IMR-90 (cell line): ENCODE results near the gene URI1.

Experiments used
- BHLHE40 ChIP-seq: fragments of 150-350 bp; IDR thresholded peaks from 2 replicates; pipeline ENCODE4 v1.6.1; 2016; ENCODE audit warnings: mild to moderate bottlenecking, low read depth, low read length
- CHD1 ChIP-seq: IDR thresholded peaks from 2 replicates; pipeline ENCODE4 v1.6.1; 2012; ENCODE audit warnings: low read depth, low read length, improper control_type of control experiment
- CTCF ChIP-seq: conservative IDR thresholded peaks from 2 replicates; pipeline ENCODE4 v1.5.1; 2012; ENCODE audit warnings: mild to moderate bottlenecking, low read depth, low read length, improper control_type of control experiment
- MAFK ChIP-seq: IDR thresholded peaks from 2 replicates; pipeline ENCODE4 v1.6.1; 2012; ENCODE audit warnings: low read depth, low read length, improper control_type of control experiment
- MAZ ChIP-seq: IDR thresholded peaks from 2 replicates; pipeline ENCODE4 v1.6.1; 2012; ENCODE audit warnings: low read depth, mild to moderate bottlenecking, low read length, improper control_type of control experiment, moderate library complexity, borderline replicate concordance
- MXI1 ChIP-seq: IDR thresholded peaks from 2 replicates; pipeline ENCODE4 v1.6.1; 2012; ENCODE audit warnings: low read depth, mild to moderate bottlenecking, low read length, moderate library complexity, borderline replicate concordance
- NFE2L2 ChIP-seq: fragments of 150-350 bp; IDR thresholded peaks from 2 replicates; pipeline ENCODE4 v1.6.1; 2016; ENCODE audit warnings: low read depth, mild to moderate bottlenecking, low read length
- POLR2A ChIP-seq: IDR thresholded peaks from 2 replicates; pipeline ENCODE4 v1.6.1; 2012; ENCODE audit warnings: mild to moderate bottlenecking, low read depth, low read length
- RAD21 ChIP-seq: IDR thresholded peaks from 2 replicates; pipeline ENCODE4 v1.6.1; 2012; ENCODE audit warnings: low read length, improper control_type of control experiment
- RCOR1 ChIP-seq: IDR thresholded peaks from 2 replicates; pipeline ENCODE4 v1.6.1; 2012; ENCODE audit warnings: mild to moderate bottlenecking, low read length, improper control_type of control experiment; ENCODE audit not compliant: insufficient replicate concordance
- RFX5 ChIP-seq: IDR thresholded peaks from 2 replicates; pipeline ENCODE4 v1.8.0; 2012; ENCODE audit warnings: low read depth, mild to moderate bottlenecking, low read length, moderate library complexity
- SMC3 ChIP-seq: fragments of 150-350 bp; IDR thresholded peaks from 2 replicates; pipeline ENCODE4 v1.6.1; 2016; ENCODE audit warnings: low read depth, mild to moderate bottlenecking, antibody characterized with exemption, low read length, moderate library complexity
- USF2 ChIP-seq: fragments of 150-350 bp; IDR thresholded peaks from 2 replicates; pipeline ENCODE4 v1.6.1; 2017; ENCODE audit warnings: mild to moderate bottlenecking, antibody characterized with exemption, low read length, low read depth

DNA sequence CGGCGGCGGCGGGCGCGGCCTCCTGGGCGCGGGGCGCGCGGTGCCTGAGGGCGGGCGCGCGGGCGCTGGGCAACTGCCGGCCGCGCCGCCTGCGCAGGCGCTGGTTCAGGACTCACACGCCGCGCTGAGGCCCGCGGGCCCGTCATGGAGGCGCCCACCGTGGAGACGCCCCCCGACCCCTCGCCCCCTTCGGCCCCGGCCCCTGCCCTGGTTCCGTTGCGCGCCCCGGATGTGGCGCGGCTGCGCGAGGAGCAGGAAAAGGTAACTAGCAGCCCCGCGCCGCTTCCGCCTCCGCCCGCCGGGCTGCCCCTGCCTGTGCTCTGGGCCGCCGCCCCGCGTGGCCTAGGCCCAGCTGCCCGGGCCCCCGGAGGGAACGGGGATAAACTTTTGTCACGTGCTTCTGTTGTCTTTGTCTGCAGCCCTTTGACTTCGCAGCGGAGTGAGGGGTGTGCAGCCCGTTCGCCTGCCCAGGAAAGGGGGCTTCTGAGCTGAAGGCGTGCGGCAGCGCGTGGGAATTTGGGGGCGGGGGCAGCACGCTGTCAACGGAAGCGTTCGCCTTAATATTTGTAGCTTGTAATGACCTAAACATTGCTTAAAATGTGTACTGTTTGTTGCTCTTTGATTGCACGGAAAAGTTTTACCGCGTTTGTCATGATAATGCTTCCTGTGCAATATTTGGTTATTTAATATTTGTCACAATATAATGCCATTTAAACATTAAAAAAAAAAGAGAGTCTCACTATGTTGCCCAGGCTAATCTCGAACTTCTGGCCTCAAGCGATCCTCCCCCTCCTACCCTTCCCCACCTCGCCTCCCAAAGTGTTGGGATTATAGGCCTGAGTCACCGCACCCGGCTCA lies 594 bp downstream of the URI1 start:
- TF ChIP-seq CTCF (no peak), POLR2A (no peak), RAD21 (no peak), MAFK (no peak), SMC3 (no peak), USF2 (no peak), CHD1 (no peak), NFE2L2 (no peak), BHLHE40 (no peak), MAZ (no peak), MXI1 (0 out of 2 replicates have a peak, but pooled peaks have one; percentile 67), RCOR1 (no peak), RFX5 (no peak)
